Prostate gland (tissue), 2 donors: Measurements from ENCODE around the gene CPZ.

ENCODE experiments used
- CTCF ChIP-seq, 4 experiments: fragments of 200-600 bp in 2 of 4; fragments of 450-650 bp in 2 of 4; sonication (generic) in 2 of 4; IDR thresholded peaks; 1 replicate in 3 of 4; 2 replicates in 1 of 4; pipeline ENCODE4 v1.5.1; 2016 to 2019; ENCODE audit warnings: antibody characterized with exemption in 4 of 4, mild to moderate bottlenecking in 2 of 4, moderate library complexity in 2 of 4
- POLR2A ChIP-seq: fragments of 450-650 bp; IDR thresholded peaks from one replicate; pipeline ENCODE4 v1.6.1; 2016; ENCODE audit warnings: antibody characterized with exemption, mild to moderate bottlenecking
- POLR2AphosphoS5 ChIP-seq: sonication (generic); formaldehyde crosslinking; IDR thresholded peaks from one replicate; pipeline ENCODE4 v1.6.1; 2017; ENCODE audit warnings: antibody characterized with exemption

- TF ChIP-seq CTCF (IDR thresholded peaks at IDR 0.05): no peak
- TF ChIP-seq POLR2A: no peak
- no peak for TF ChIP-seq POLR2AphosphoS5
These were observed 32.1 kb upstream of the CPZ start for GRCh38 chr4:8560265-8561047.
